IMR-90 (cell line): ENCODE measurements around the gene SCARF2.

Source experiments
- POLR2A ChIP-seq: IDR thresholded peaks from 2 replicates; pipeline ENCODE4 v1.6.1; 2012; ENCODE audit warnings: mild to moderate bottlenecking, low read depth, low read length
- TF ChIP-seq, protein P1 (sequence below): conservative IDR thresholded peaks from 2 replicates; pipeline ENCODE4 v1.5.1; 2012; ENCODE audit warnings: mild to moderate bottlenecking, low read depth, low read length, improper control_type of control experiment
- TF ChIP-seq, protein P2 (sequence below): fragments of 150-350 bp; IDR thresholded peaks from 2 replicates; pipeline ENCODE4 v1.6.1; 2017; ENCODE audit warnings: mild to moderate bottlenecking, antibody characterized with exemption, low read length, low read depth

DNA sequence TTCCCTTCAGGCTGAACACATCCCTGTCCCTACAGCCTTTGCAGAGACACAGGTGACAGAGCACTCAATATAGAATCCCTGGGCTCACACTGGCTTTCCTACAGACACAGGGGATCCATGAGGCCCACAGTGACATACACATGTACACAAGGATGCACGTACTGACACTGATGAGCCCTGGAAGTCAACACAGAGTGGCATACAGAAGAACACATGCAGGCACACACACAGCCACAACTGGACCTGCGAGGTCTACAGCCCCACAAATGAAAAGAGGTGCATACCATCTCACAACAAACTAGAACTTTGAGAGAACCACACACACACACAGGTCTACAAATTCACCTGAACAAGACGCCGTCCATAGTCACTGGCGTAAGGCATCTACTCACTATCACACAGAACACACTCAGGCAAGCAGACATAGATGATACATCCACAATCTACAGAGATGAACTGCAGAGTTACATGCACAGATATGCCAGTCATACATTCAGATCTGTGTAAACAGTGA is 47.2 kb downstream of the SCARF2 start:
- TF ChIP-seq, protein P1, sequence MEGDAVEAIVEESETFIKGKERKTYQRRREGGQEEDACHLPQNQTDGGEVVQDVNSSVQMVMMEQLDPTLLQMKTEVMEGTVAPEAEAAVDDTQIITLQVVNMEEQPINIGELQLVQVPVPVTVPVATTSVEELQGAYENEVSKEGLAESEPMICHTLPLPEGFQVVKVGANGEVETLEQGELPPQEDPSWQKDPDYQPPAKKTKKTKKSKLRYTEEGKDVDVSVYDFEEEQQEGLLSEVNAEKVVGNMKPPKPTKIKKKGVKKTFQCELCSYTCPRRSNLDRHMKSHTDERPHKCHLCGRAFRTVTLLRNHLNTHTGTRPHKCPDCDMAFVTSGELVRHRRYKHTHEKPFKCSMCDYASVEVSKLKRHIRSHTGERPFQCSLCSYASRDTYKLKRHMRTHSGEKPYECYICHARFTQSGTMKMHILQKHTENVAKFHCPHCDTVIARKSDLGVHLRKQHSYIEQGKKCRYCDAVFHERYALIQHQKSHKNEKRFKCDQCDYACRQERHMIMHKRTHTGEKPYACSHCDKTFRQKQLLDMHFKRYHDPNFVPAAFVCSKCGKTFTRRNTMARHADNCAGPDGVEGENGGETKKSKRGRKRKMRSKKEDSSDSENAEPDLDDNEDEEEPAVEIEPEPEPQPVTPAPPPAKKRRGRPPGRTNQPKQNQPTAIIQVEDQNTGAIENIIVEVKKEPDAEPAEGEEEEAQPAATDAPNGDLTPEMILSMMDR: no peak
- TF ChIP-seq POLR2A: no peak
- TF ChIP-seq, protein P2, sequence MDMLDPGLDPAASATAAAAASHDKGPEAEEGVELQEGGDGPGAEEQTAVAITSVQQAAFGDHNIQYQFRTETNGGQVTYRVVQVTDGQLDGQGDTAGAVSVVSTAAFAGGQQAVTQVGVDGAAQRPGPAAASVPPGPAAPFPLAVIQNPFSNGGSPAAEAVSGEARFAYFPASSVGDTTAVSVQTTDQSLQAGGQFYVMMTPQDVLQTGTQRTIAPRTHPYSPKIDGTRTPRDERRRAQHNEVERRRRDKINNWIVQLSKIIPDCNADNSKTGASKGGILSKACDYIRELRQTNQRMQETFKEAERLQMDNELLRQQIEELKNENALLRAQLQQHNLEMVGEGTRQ: no peak
